ENCODE measurements around the gene COPS3. TPM values are rescaled to one million over a fixed set of nuclear protein-coding genes. Genes with fewer than 3 reads are reported as not detected.

COPS3 gene
- total and polyA plus RNA-seq, 2 of the 8 experiments (the other 6 are each of a cell fraction or from before 2014, with no cell fraction given), result 82.9 to 110 TPM

DNA sequence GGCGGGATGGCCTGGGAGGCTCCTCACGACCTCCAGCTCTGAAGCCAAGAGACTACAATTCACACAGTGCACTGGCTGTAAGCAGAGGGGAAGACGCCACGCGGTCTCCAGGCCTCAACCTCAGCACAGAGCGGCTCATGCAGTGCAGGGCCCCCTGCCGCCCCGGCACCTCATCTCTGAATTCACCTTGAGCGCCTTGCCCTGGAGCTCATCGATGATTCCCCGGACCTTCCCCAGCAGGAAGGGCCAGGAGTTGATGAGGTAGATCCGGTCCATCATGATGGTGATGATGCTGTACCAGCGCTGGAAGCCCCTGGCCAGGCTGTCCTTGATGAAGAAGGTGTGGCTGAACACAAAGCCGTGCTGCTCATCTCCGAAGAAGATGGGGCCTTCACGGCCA lies 57.3 kb downstream of the COPS3 start:
- H3K36me3 ChIP-seq (ENCODE audit: control insufficient read depth in 2 of 4, insufficient read depth in 4 of 4, low read length in 3 of 4), result peaks cover 19 to 89% (median 60%) of the 10 kb centered on the region in 4 experiments
- CTCF ChIA-PET (ENCODE audit: partially characterized antibody), result interaction anchor here (1.2 to 2.0 kb wide), 2 partner anchors 78 to 82 kb away, joined by 3 to 5 read pairs; no protein-coding TSS in a partner anchor
- no peak overlapping the region for H2BK20ac ChIP-seq (ENCODE audit: low read length)
- no peak overlapping the region for H3K4me3 ChIP-seq (ENCODE audit: extremely low read depth in 1 of 4, insufficient read depth in 2 of 4, low read depth in 3 of 4, low read length in 4 of 4)
- no peak overlapping the region for H3K27ac ChIP-seq (ENCODE audit: low read depth, low read length)
- no peak overlapping the region for H3K18ac ChIP-seq (ENCODE audit: extremely low read depth, low read length)
- H3K79me2 ChIP-seq (ENCODE audit: control insufficient read depth in 1 of 2, insufficient read depth in 2 of 2, low read length in 2 of 2), result no peaks in the 10 kb centered on the region; a peak in 1 of 4 replicates
- no peak overlapping the region for H4K91ac ChIP-seq (replicated peaks; ENCODE audit: insufficient read length, low read length)
- H3K4ac ChIP-seq (replicated peaks; ENCODE audit: insufficient read length, low read depth, low read length), result no peak overlapping the region
- no peak overlapping the region for H3K9ac ChIP-seq (replicated peaks in 1 of 4; ENCODE audit: extremely low read depth in 1 of 4, low read depth in 3 of 4, low read length in 3 of 4)
- H3K4me2 ChIP-seq (ENCODE audit: insufficient read depth in 1 of 2, low read depth in 2 of 2, low read length in 2 of 2), result no peak overlapping the region
- H4K5ac ChIP-seq (ENCODE audit: insufficient read length, low read depth, low read length), result no peak overlapping the region
- H2BK15ac ChIP-seq (ENCODE audit: low read length), result no peak overlapping the region
- FAIRE-seq (no peak), DNase-seq (ENCODE audit: low read depth in 1 of 2, low spot score in 2 of 2) (no peak)
- H3K23me2 ChIP-seq (ENCODE audit: low read depth, low read length), result no peaks in the 10 kb centered on the region
- H4K8ac ChIP-seq (ENCODE audit: extremely low read depth, insufficient read depth, low read length), result no peak overlapping the region; the same call in 1 of the 2 replicates
- H2AK5ac ChIP-seq (ENCODE audit: low read depth, low read length), result no peak overlapping the region
- no peak overlapping the region for H3K23ac ChIP-seq (ENCODE audit: insufficient read length)
- H2BK12ac ChIP-seq (ENCODE audit: low read depth, low read length), result no peak overlapping the region
- WGBS, 2 experiments (ENCODE audit: extremely low coverage in 1 of 2, insufficient coverage in 1 of 2, insufficient read length in 1 of 2, insufficient replicate concordance in 2 of 2, low coverage in 1 of 2, low lambda C conversion rate in 2 of 2, missing lambda C conversion rate in 1 of 2), result 91% methylated on average over 16 of the region's 16 CpGs; no CpG with 5 or more reads in 1 of the 2 experiments
- H3K27me3 ChIP-seq (replicated peaks in 1 of 4; ENCODE audit: control insufficient read depth in 3 of 4, extremely low read depth in 1 of 4, insufficient read depth in 3 of 4, low read length in 3 of 4), result no peaks in the 10 kb centered on the region; a peak in 1 of 7 replicates
- POLR2A ChIA-PET (ENCODE audit: partially characterized antibody), result interaction anchor here (1.9 to 2.1 kb wide), 2 partner anchors 8 to 13 kb away, joined by 5 to 7 read pairs; no protein-coding TSS in a partner anchor
- no peak overlapping the region for H3K56ac ChIP-seq (replicated peaks; ENCODE audit: insufficient read length, low read depth, low read length)
- no peak overlapping the region for H3K14ac ChIP-seq (ENCODE audit: insufficient read length)
- H4K20me1 ChIP-seq (replicated peaks in 1 of 2; ENCODE audit: control insufficient read depth in 1 of 2, insufficient read depth in 2 of 2, low read length in 2 of 2), result peaks cover 9 to 10% of the 10 kb centered on the region in 2 experiments
- TF ChIP-seq KDM4A (IDR thresholded peaks at IDR 0.05; ENCODE audit: low read depth, low read length, severe bottlenecking) (no peak), SIRT6 (IDR thresholded peaks at IDR 0.05; ENCODE audit: low read length) (no peak), TAF1 (IDR thresholded peaks at IDR 0.05; ENCODE audit: low read depth, low read length) (no peak), TAF7 (optimal IDR thresholded peaks at IDR 0.05; ENCODE audit: borderline replicate concordance, low read depth, low read length) (no peak), YY1 (IDR thresholded peaks at IDR 0.05; ENCODE audit: low read depth, low read length) (no peak), POLR2AphosphoS5 (IDR thresholded peaks at IDR 0.05; ENCODE audit: low read depth, low read length) (no peak), CBX8 (IDR thresholded peaks at IDR 0.05; ENCODE audit: borderline replicate concordance, low read depth, low read length) (no peak), RXRA (IDR thresholded peaks at IDR 0.05; ENCODE audit: insufficient read depth, low read depth, low read length) (no peak)
- TF ChIP-seq, protein P1, sequence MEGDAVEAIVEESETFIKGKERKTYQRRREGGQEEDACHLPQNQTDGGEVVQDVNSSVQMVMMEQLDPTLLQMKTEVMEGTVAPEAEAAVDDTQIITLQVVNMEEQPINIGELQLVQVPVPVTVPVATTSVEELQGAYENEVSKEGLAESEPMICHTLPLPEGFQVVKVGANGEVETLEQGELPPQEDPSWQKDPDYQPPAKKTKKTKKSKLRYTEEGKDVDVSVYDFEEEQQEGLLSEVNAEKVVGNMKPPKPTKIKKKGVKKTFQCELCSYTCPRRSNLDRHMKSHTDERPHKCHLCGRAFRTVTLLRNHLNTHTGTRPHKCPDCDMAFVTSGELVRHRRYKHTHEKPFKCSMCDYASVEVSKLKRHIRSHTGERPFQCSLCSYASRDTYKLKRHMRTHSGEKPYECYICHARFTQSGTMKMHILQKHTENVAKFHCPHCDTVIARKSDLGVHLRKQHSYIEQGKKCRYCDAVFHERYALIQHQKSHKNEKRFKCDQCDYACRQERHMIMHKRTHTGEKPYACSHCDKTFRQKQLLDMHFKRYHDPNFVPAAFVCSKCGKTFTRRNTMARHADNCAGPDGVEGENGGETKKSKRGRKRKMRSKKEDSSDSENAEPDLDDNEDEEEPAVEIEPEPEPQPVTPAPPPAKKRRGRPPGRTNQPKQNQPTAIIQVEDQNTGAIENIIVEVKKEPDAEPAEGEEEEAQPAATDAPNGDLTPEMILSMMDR (IDR thresholded peaks at IDR 0.05; ENCODE audit: control extremely low read depth in 1 of 3, insufficient read depth in 1 of 3, low read depth in 1 of 3, low read length in 3 of 3), result no peak
- no peaks in the 10 kb centered on the region for H3K9me3 ChIP-seq (ENCODE audit: insufficient read depth in 2 of 2, low read depth in 1 of 2, low read length in 1 of 2)
- H2BK5ac ChIP-seq (ENCODE audit: low read depth, low read length), result no peak overlapping the region; the same call in 1 of the 2 replicates
- H3K79me1 ChIP-seq (ENCODE audit: low read depth, low read length), result no peaks in the 10 kb centered on the region; the same call in 1 of the 2 replicates
- H3K4me1 ChIP-seq (replicated peaks in 1 of 4; ENCODE audit: control insufficient read depth in 3 of 4, insufficient read depth in 4 of 4, low read length in 3 of 4), result no peaks in the 10 kb centered on the region; a peak in 1 of 7 replicates
- H2AFZ ChIP-seq (ENCODE audit: low read length), result no peak overlapping the region
- no peak overlapping the region for H2BK120ac ChIP-seq (replicated peaks; ENCODE audit: low read depth, low read length)
